IPS DF 4.7 (cell line): ENCODE measurements around the gene DNAH2.

Experiments
- DNase-seq: peaks from one replicate; pipeline ENCODE4 v3.0.0-alpha.2; 2013; ENCODE audit warnings: low spot score; ENCODE audit errors: extremely low read depth

DNAH2 gene

GRCh38 chr17:7818746-7819645 lies 101.5 kb downstream of the DNAH2 start:
- DNase-seq = no peak

GRCh38 chr17:7820231-7820630 lies 102.7 kb downstream of the DNAH2 start:
- DNase-seq = no peak

GRCh38 chr17:7822126-7822525 lies 104.6 kb downstream of the DNAH2 start:
- no peak for DNase-seq

GRCh38 chr17:7823581-7824001 lies 106.0 kb downstream of the DNAH2 start:
- DNase-seq = no peak

GRCh38 chr17:7824021-7824924 lies 106.7 kb downstream of the DNAH2 start:
- no peak for DNase-seq

- no peak for DNase-seq
Measured at GRCh38 chr17:7825206-7825990, 107.9 kb downstream of the DNAH2 start.

GRCh38 chr17:7830616-7831015 lies 113.1 kb downstream of the DNAH2 start:
- DNase-seq = no peak

GRCh38 chr17:7831233-7831632 lies 113.7 kb downstream of the DNAH2 start:
- DNase-seq = no peak

- no peak for DNase-seq
Measured at GRCh38 chr17:7832431-7832830, 114.9 kb downstream of the DNAH2 start.

- DNase-seq = no peak
Measured at GRCh38 chr17:7833011-7833794, 115.7 kb downstream of the DNAH2 start.

GRCh38 chr17:7833795-7834541 lies 116.4 kb downstream of the DNAH2 start, which contains the start of gene KDM6B:
KDM6B (plus strand) TSS chr17:7834217; CDS start chr17:7845555, 11,338 bp downstream.
- no peak for DNase-seq

GRCh38 chr17:7834542-7834956 lies 117.0 kb downstream of the DNAH2 start:
- no peak for DNase-seq

- DNase-seq = no peak
Measured at GRCh38 chr17:7834957-7835813, 117.6 kb downstream of the DNAH2 start.

GRCh38 chr17:7835814-7836595 lies 118.5 kb downstream of the DNAH2 start:
- DNase-seq = no peak

- DNase-seq = no peak
Measured at GRCh38 chr17:7836596-7837407, 119.3 kb downstream of the DNAH2 start.

GRCh38 chr17:7837408-7838088 lies 120.0 kb downstream of the DNAH2 start:
- DNase-seq = no peak
